ENCODE measurements around the gene MMP20. TPM values are rescaled to one million over a fixed set of nuclear protein-coding genes. Genes with fewer than 3 reads are reported as not detected.

MMP20 gene
- total RNA-seq, 1 experiment from 2014 or later: not detected

DNA sequence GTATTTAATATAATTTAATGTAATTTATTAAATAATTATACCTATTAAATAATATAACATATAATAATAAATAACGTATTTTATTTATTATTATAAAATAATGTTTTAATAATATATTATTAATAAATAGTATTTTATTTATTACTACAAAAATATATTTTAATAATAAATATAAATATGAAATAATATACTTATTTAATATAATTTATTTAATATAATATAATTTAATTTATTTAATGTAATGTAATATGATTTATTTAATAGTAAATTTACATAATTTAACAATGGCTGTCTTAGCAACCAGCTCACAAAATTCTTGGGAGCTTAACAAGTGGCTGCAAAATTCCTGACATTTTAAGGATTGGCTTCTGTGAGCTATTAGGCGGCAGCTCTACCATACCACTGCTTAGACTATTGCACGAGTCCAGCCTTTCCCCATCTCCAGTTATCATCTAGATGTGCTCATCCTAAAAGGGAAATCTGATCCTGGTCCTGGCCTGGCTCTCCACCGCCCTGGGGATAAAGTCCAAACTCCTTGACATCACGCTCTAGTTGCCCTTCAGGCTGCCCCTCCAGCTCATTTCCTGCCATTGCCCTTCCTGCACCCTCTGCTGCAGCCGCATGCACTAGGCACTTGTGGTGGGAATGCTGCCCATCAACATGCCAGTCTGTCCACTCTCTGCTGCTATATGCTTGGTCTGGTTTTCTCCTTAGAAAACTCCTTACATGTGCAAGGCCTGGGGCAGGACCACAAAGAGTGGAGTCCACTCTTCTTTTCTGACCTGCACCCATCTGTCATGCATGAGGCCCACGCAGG is 9.8 kb downstream of the MMP20 start:
- no peak overlapping the region for H3K4me2 ChIP-seq (ENCODE audit: insufficient read depth, insufficient read length, low read length)

More for the DNA sequence above, 9.8 kb downstream of the MMP20 start:
- Histone ChIP-seq H4K8ac (replicated peaks; ENCODE audit: insufficient read length, low read depth, low read length) (no peak overlapping the region), H3K14ac (ENCODE audit: insufficient read depth, low read length) (no peak overlapping the region), H3K79me1 (ENCODE audit: insufficient read depth, low read depth, low read length, poor library complexity, severe bottlenecking) (no peaks in the 10 kb centered on the region), H3K23ac (ENCODE audit: insufficient read length, low read depth, low read length) (no peak overlapping the region), H4K91ac (ENCODE audit: insufficient read length, low read depth, low read length) (no peak overlapping the region), H3K79me2 (ENCODE audit: insufficient read depth, low read length) (no peaks in the 10 kb centered on the region), H3K9ac (ENCODE audit: extremely low read depth, insufficient read length, low read length) (no peak overlapping the region), H3T11ph (ENCODE audit: low read length) (no peak overlapping the region), H3K4ac (ENCODE audit: low read depth, low read length) (no peak overlapping the region), H2BK12ac (ENCODE audit: insufficient read length, low read depth, low read length) (no peak overlapping the region), H2BK5ac (ENCODE audit: insufficient read length, low read length) (no peak overlapping the region), H2AK5ac (ENCODE audit: insufficient read length, low read length) (no peak overlapping the region), H3K4me1 (ENCODE audit: insufficient read depth, low read length) (no peaks in the 10 kb centered on the region; the same call in 1 of the 2 replicates), H2BK120ac (ENCODE audit: low read depth, low read length, poor library complexity, severe bottlenecking) (no peak overlapping the region), H2BK20ac (ENCODE audit: low read depth, low read length, poor library complexity, severe bottlenecking) (no peak overlapping the region), H4K5ac (ENCODE audit: insufficient read length, low read depth, low read length) (no peak overlapping the region), H4K20me1 (ENCODE audit: control insufficient read depth, insufficient read depth, insufficient read length) (no peaks in the 10 kb centered on the region), H3K23me2 (ENCODE audit: insufficient read length, low read depth, low read length, poor library complexity, severe bottlenecking) (no peaks in the 10 kb centered on the region), H2AFZ (ENCODE audit: low read length) (no peak overlapping the region), H3K56ac (ENCODE audit: insufficient read length, low read depth, low read length) (no peak overlapping the region), H3K18ac (ENCODE audit: insufficient read length, low read depth, low read length) (no peak overlapping the region), H3K9me3 (ENCODE audit: control insufficient read depth, low read depth, low read length) (no peaks in the 10 kb centered on the region), H3K27ac (ENCODE audit: insufficient read length, low read depth, low read length) (no peak overlapping the region), H3K27me3 (ENCODE audit: insufficient read depth, low read length) (no peaks in the 10 kb centered on the region), H2BK15ac (ENCODE audit: low read depth, low read length) (no peak overlapping the region)
- DNase-seq: no peak
- TF ChIP-seq CTCF (conservative IDR thresholded peaks at IDR 0.05): no peak
- no peak overlapping the region for H3K4me3 Mint-ChIP-seq
- no peak overlapping the region for H3K27ac Mint-ChIP-seq
- H3K9me3 Mint-ChIP-seq: no peaks in the 10 kb centered on the region
- H3K36me3 Mint-ChIP-seq (ENCODE audit: insufficient read depth in 1 of 3, low read depth in 3 of 3): no peaks in the 10 kb centered on the region
- no CpG with 5 or more reads among the region's 7 CpGs for WGBS (ENCODE audit: extremely low coverage, insufficient read length, low lambda C conversion rate)
- H3K4me1 Mint-ChIP-seq: peaks cover 36 to 37% of the 10 kb centered on the region in 2 experiments
- no peaks in the 10 kb centered on the region for H3K27me3 Mint-ChIP-seq (ENCODE audit: low read depth)

Data from H9 (cell line).